HG03521 (cell line): ENCODE measurements around the gene AKR1B15.
"Not testable (repeated sequence)": the region's sequence is repeated elsewhere in the genome, so short reads cannot be mapped to it uniquely, and the experiment has no call there.

Source experiments
- ATAC-seq: cut with Tn5 transposase; IDR thresholded peaks from one replicate; pipeline ENCODE4 v1.9.1; 2021; ENCODE audit warnings: mild to moderate bottlenecking, moderate library complexity; ENCODE audit not compliant: unreplicated experiment

The AKR1B15 gene

DNA sequence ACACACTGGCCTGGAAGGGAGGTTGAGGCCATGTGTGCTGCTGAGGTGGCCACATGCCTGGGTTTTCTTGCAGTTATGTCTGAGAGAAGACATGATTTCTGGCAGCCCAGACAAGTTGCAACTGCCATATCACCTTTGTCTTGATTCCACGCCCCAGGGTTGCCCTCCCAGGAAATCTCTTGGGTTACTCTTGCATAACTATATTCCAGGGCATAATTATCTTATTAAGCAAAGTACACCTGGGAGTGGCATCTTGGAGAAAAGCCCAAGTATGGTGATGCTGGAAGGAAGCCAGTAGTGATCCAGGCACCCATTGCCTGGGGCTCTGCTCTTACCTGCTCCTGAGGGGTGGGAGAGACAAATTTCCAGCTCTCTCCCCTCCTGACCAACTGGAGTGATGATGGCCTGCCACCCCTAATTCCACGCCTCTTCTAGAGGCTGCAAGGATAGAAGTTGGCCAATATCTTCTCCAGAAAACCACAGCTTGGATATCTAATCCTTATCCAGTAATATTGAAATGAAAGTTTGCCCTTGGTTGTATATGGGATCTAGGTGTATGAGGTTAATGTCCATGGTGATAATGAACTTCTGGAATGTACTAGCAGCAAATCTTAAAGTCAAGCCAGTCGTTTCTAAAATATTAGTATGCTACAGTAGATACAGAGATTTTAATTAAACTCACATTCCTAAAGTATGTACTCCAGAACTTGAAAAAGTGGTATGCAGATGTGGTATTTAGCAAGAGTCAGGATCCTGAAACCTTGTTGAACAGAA lies 16.5 kb upstream of the AKR1B15 start:
- no peak for ATAC-seq

DNA sequence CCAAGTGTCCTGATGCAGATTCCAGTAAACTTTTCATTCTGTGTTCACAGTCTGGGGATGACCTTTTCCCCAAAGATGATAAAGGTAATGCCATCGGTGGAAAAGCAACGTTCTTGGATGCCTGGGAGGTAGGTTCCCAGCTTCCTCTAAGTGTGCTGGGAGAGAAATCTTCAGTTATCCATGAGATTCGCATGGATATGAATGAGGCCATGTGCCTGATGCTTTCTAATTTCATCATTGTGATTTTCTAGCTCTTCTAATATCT lies 16.0 kb upstream of the AKR1B15 start:
- ATAC-seq = no peak

DNA sequence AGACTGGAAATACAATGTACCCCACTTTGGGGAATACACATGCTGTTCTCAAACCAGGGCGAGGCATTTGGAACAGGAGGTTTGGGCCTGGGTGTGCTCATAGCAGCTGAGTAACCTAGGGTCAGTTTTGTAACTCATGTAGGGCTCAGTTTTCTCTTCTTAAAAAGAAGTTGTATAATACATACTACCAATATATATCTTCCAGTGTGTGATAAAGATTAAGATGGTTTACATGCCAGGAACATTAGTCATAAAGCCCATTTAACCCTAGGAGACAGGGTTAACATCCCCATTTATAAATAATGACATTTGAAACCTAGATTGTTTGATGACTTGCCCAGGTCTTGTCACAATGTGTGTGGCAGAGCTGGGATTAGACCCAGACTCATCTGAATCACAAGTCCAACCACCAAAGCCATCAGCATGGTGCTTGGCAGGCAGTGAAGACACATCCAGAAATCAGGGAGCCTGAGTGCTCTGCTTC lies 15.6 kb upstream of the AKR1B15 start:
- ATAC-seq = no peak

DNA sequence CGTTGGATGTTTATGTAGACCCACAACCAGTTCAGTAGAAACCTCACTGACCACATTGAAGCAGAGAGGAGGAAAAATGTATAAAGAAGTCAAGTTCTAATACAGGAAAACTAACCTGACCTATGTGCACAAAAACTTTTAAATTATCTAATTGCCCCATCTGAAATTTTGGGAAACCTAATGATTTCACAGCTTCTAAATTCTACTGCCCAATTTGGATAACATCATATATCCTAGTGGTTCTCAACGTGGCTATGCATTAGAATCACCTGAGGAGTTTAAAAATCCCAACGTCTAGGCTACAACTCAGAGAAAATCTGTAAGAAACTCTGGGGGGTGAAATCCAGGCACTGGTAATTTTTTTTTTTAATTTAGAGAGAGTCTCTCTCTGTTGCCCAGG lies 14.3 kb upstream of the AKR1B15 start:
- no peak for ATAC-seq

DNA sequence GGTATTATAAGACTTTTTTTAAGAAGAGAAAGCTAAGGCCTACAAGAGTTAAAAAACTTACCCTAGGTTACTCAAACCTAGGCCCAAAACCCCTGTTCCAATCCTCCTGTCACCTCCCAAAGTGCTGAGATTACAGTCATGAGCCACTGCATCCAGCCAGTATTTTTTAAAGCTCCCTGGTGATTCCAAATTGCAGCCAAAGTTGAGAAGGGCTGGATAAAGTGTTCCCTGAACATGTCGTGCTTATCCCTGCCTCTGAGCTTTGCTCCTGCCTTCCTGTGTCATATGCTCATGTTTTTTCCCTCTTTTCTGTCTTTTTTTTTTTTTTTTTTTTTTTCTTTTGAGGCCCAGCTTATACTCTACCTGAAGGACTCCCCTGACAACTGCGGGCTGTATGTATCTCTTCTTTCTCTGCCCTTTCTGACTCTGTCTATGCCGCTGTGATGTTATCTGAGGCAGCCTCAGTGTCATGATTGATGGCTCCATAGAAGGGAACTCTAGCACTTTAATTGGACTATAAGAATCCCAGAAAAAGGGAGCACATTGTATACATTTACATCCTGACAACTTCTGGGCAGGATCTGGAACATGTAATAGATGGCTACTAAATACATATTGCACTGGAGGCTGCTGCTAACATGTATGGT lies 13.5 kb upstream of the AKR1B15 start:
- no peak for ATAC-seq

DNA sequence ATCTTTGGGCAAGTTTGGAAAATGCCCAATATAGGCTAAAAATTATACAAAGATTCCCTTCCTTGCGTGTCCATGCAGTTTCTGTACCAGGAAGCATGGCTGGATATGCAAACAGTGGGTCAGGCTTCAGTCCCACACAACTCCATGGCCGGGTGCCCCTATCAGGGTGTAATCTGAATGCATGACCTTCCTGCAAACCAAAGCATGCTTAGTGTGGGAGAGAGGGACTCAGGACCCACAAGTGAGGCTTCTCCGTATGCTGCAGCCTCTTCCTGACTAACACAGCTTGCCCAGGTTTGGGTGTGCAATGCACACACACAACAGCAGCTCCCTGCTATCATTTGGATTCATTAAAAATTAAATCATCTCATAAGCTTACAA lies 13.0 kb upstream of the AKR1B15 start:
- ATAC-seq = no peak

DNA sequence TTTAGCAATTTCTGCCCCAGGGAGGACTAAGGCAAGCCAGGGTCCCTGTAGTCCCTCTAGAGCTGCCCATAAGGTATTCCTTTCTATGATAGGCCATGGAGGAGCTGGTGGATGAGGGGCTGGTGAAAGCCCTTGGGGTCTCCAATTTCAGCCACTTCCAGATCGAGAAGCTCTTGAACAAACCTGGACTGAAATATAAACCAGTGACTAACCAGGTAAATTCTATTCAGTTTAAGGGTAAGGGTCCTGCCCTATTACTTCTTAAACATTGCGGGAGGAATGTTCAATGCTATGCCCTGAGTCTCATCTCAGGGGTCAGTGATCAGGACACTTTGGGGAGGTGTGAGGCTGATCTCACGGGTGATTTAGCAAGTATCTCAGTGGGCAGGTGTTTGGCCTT lies 12.4 kb upstream of the AKR1B15 start:
- not testable (repeated sequence) for ATAC-seq

DNA sequence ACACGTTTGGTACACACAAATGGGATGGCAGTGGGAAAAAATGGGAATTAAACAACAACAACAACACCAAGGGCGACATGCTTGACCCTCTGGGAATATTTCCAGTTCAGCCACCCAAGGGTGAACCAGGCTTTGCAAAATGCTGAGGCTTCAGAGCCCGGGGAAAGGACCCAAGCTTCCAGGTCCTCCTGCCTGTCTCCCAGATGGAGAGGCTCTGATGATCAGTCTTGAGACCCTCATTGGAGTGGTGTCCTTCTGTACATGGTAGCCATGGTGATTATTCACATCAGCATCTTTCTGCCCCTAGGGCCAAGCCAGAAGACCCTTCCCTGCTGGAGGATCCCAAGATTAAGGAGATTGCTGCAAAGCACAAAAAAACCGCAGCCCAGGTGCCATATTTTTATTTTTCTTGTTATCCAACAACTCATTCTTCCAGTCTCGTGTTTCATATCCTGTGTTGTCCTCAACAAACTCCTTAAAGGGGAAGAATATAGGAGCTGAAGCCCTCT lies 11.6 kb upstream of the AKR1B15 start:
- not testable (repeated sequence) for ATAC-seq

DNA sequence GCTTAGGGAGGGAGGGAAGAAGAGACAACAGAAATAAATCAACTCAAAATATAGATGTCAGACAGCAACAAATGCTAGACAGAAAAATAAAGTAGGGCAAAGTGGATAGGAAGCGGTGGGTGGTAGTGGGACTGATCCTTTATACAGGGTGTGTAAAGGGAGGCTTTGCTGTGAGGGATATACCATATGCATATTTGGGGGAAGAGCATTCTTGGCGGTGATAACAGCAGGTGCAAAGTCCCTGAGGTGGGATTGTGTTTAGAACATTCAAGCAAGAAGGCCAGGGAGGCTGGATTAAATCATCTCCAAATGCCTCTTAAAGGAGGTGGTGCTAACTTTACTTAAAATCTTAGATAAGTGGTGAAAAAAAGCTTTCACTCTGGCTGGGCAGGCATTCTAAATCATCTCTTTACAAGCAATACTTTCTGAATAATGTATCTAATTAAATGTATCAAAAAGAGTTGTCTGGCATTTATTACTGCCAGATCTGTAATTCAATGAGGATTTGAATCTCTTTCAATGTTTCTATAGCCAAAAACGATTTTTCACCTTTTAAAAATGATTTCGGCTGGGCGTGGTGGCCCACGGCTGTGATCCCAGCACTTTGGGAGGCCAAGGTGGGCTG lies 9.4 kb upstream of the AKR1B15 start:
- ATAC-seq = no peak

DNA sequence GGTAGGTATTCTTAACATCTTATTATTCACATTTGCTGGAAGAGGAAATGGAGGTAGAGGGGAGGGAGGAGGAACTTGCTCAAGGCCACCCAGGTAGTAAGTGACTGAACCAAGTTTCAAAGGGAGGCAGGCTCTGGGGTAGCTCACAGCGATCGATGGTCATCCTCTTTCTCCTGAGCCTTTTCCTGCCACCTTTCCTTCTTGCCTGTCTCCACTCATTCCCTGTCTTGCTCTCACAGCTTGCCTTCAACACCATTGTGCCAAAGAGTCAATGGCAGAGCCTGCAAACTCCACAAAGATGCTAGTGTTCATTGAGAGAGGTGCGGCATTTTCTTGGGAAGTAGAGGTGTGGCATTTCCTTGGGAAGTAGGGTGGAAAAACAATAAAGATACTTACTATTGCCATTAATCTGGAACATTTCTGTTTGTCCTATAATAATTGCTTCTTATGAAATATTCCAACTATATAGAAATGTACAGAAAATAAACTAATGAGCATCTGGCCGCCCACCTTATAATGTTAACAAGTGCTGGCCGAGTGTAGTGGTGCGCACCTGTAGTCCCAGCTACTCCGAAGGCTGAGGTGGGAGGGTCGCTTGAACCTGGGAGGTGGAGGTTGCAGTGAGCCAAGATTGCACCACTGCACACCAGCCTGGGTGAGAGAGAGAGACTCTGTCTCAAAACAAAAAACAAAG lies 7.3 kb upstream of the AKR1B15 start:
- not testable (repeated sequence) for ATAC-seq

DNA sequence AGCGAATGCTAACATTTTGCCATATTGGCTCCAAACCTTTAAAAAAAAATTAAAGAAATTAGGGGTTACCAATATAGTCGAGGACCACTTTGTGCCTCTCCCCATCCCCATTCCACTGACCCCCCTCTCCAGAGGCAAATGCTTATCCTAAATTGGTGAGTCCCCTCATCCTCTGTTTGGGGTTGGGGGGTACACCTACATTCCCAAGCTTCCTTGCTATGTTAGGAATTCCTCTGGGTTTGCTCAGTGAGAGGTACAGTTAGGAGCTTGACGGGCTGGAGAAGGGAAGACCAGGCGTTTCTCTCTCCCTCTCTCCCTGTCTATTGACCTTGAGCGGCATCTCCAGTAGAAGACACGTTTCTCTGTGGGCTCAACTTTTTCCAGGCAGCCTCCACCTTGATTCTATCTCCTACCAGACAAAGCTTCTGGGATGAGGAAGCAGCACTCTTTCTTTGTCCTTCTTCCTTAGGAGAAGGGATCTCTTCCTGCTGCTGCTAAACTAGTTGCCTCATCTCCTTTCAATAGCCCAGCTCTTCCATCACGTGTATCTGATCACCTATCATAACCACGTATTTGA lies 6.6 kb upstream of the AKR1B15 start:
- no peak for ATAC-seq

DNA sequence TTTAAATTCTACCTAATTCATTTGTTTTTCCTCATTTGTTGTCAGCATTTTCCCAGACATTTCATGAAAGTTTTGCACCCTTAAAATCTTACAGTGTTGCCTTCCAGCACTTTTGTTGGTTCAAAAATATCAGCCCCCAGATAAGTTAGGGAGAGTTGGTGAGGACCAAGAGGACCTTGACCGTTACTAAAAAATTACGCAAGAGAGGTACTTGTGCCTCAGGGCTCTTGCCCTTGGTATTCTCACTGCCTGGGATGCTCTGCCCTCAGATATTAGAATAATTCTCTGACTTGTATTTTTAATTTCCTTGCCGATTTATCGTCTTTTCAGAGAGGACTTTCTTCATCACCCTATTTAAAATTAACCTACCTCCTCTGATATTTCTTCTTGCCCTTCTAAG lies 3.5 kb upstream of the AKR1B15 start:
- no peak for ATAC-seq

DNA sequence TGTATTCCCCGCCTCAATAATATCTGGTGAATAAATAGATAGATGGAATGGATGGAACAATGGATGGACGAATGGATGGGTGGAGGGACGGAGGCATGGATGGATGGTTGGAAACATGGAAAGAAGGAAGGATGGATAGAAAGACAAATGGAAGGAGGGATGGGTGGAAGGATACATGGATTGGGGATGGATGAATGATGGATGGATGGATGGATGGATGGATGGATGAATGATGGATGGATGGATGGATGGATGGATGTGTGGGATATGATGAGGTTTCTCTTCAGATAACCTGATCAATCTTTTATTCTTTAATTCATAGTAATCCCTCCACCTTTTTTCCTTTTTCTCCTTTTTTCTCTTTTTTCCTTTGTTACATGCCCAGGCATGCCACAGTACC lies 3.0 kb upstream of the AKR1B15 start:
- no peak for ATAC-seq

DNA sequence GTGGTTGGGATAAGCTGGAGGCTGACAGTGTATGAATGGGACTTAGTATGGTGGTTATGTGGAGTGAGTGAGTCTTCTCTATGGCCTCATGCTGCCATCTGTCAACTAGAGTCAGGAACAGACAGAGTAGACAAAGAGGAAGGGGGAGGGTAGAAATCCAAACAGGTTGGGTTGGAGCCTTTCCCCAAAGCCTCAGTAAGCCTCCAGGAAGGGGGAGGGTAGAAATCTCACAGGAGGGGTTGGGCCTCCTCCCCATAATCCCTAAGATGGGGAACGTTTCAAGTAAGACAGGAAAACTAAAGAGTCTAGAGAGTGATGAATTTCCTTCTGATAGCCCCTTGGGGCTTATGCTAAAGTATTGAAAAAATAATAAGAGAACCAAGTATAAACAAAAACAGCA lies 2.0 kb upstream of the AKR1B15 start:
- ATAC-seq = no peak

DNA sequence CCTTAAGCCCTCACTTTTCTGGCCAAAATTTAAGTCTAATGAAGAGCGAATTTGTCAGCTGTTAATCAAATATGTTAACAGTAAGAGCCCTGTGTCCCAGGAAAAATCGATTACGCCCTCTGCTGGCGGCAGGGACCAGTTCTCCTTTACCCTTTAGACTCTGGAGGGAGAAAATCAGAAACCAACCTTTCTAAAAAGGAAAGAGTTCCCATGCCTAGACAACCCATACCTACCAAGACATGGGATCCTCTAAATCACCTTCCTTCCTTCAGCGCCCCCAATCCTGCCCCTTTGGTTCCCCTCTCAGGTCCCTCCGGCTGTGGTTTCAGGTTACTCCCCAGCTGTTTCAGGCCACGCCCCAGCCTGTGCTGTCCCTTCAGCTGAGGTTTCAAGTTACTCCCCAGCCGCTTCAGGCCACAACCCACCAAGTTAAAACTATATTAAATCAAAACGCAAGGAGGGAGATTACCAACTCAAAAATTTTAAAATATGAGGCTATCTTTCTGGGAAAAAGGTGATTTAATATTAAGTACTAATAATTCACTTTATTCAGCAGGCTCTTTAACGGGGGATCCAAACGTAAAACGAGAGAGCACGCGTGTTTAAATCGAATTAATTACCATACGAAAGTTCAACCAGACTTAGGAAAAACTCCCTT lies 1.4 kb upstream of the AKR1B15 start:
- peak; percentile 66 for ATAC-seq

DNA sequence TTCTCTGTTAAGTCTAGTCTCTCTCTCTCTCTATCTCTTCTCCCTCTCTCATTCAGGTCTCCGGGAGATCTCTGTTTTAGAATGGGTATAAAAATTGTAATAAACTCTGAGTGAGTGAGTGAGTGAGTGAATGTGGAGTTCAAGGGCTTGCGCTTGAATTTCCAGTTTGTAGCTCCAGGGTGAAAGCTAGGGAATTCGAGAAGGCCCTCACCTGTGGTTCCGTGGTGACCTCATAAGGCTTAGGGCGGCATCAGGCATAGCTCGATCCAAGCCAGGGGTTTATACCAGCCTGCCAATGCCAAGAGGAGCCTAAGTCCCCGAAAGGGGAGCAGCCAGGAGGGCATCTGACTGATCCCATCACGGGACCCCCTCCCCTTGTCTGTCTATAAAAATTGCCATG lies 456 bp downstream of the AKR1B15 start:
- no peak for ATAC-seq

DNA sequence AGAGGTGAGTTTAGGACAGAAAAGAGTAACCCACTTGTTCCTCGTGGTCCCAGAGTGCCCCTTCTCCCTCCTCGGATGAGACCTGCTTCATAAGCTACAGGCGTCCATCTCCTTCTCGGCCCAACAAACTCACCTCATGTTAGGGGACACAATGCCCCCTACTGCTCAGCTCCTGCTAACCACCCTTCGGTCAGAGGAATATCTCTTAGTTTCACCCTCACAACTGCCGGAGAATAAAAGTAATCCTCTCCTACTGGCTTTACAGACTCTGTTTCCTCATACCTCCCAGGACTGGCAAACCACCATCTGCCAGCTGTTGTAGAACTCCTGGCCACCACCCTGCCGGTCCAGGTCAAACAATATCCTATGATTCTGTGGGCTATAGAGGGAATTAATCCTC lies 3.2 kb downstream of the AKR1B15 start:
- no peak for ATAC-seq

DNA sequence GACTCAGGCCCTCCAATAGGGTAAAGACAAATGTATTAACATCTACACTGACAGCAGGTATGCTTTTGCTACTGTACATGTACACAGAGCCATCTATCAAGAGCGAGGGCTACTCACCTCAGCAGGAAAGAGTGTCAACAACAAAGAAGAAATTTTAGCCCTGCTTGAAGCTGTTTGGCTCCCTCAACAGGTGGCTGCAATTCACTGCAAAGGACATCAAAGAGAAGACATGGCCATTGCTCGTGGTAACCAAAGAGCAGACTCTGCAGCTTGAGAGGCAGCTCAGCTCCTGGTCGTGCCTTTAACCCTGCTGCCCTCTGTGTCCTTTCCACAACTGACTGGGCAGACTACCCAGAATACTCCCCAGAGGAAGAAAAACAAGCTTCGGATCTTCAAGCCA lies 5.1 kb downstream of the AKR1B15 start:
- no peak for ATAC-seq

DNA sequence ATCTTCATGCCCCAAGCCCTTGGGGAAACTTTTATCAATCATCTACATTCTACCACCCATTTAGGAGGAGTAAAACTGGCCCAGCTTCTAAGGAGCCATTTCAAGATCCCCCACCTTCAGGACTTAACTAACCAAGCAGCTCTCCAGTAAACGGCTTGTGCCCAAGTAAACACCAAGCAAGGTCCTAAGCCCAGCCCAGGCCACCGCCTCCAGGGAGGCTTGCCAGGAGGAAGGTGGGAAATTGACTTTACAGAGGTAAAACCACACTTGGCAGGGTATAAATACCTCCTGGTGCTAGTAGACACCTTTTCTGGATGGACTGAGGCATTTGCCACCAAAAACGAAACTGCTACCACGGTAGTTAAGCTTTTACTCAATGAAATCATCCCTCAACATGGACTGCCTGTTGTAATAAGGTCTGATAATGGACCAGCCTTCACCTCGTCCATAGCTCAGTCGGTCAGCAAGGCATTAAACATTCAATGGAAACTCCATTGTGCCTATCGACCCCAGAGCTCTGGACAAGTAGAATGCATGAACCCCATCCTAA lies 5.6 kb downstream of the AKR1B15 start:
- no peak for ATAC-seq

DNA sequence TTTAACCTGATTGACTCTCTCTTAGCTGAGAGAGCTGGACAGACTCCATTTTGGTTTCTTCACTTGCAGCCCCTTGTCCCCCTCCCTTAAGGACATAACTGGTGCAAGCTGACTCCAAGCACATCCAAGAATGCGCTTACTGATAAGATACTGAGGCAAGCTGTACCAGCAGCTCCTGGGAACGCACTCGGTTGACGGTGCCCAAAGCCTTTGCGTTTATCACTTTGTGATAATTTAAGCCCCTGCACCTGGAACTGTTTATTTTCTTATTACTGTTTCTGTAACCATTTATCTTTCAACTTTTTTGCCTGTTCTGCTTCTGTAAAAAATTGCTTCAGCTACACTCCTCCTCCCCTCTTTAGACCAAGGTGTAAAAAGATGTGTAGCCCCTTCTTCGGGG lies 8.5 kb downstream of the AKR1B15 start:
- ATAC-seq = no peak
